Esophagus muscularis mucosa (tissue), 4 donors: ENCODE measurements around the gene RBMS3. TPM values are rescaled to one million over a fixed set of nuclear protein-coding genes. Genes with fewer than 3 reads are reported as not detected.

Source experiments
- DNase-seq: peaks from one replicate; pipeline ENCODE4 v3.0.0-alpha.2; 2017; ENCODE audit errors: extremely low spot score
- H3K27ac ChIP-seq, 4 donors: fragments of 200-600 bp; sonication (generic); replicated peaks in 1 of 4; 1 replicate in 3 of 4; 2 replicates in 1 of 4; pipeline ENCODE4 v1.5.1; 2016 to 2019; ENCODE audit warnings: mild to moderate bottlenecking in 1 of 4
- H3K27me3 ChIP-seq, 4 donors: fragments of 200-600 bp; sonication (generic); one replicate each; pipeline versions ENCODE4 v1.5.1 to v1.6.0; 2016 to 2019
- H3K36me3 ChIP-seq, 4 donors: fragments of 200-600 bp; sonication (generic); one replicate each; pipeline ENCODE4 v1.5.1; 2016 to 2019
- H3K4me1 ChIP-seq, 4 donors: fragments of 200-600 bp; sonication (generic); one replicate each; pipeline ENCODE4 v1.5.1; 2016 to 2019
- H3K4me3 ChIP-seq, 4 donors: fragments of 200-600 bp; sonication (generic); 1 replicate in 2 of 4; 2 replicates in 2 of 4; pipeline ENCODE4 v1.5.1; 2016 to 2019; ENCODE audit warnings: mild to moderate bottlenecking in 4 of 4, moderate library complexity in 1 of 4
- H3K9me3 ChIP-seq, 4 donors: fragments of 200-600 bp; sonication (generic); 1 replicate in 3 of 4; 2 replicates in 1 of 4; pipeline ENCODE4 v1.5.1; 2016 to 2019
- EP300 ChIP-seq: sonication (generic); formaldehyde crosslinking; IDR thresholded peaks from one replicate; pipeline ENCODE4 v1.6.1; 2017; ENCODE audit warnings: antibody characterized with exemption
- POLR2A ChIP-seq: fragments of 450-650 bp; IDR thresholded peaks from one replicate; pipeline ENCODE4 v1.6.1; 2017; ENCODE audit warnings: antibody characterized with exemption, moderate library complexity, mild to moderate bottlenecking, low read depth
- POLR2AphosphoS5 ChIP-seq, 2 donors: sonication (generic); formaldehyde crosslinking; IDR thresholded peaks; one replicate each; pipeline ENCODE4 v1.6.1; 2017; ENCODE audit warnings: antibody characterized with exemption in 2 of 2
- WGBS: methylation state at CpG from one replicate; pipeline ENCODE4 v1.1.5; 2018; 5-methylcytosine and 5-hydroxymethylcytosine counted together
- intact Hi-C: fragments of 100-400 bp; cut with DNase I; formaldehyde crosslinking; loops from one replicate; pipeline ENCODE4 v1.15.1; 2023
- total RNA-seq, 4 donors: library from RNA; depleted of rRNA; stranded (reverse); fragments of >200 nt; gene quantifications; one replicate each; pipeline versions ENCODE4 v1.1.0 to v1.2.1, GENCODE V29; 2016
- TF ChIP-seq, protein P1 (sequence below), 3 experiments: fragments of 200-600 bp in 2 of 3; fragments of 450-650 bp in 1 of 3; sonication (generic) in 2 of 3; IDR thresholded peaks; one replicate each; pipeline ENCODE4 v1.5.1; 2017 to 2019; ENCODE audit warnings: antibody characterized with exemption in 3 of 3, mild to moderate bottlenecking in 2 of 3, moderate library complexity in 1 of 3

RBMS3 gene
- total RNA-seq, 4 donors from 2014 or later = 53.0 to 81.5 (median 61.2) TPM

GRCh38 chr3:29338377-29338776 is 57.5 kb downstream of the RBMS3 start:
- Histone ChIP-seq H3K4me1 (peaks cover 40 to 70% (median 66%) of the 10 kb centered on the region in 4 donors), H3K36me3 (no peaks in the 10 kb centered on the region), H3K9me3 (no peaks in the 10 kb centered on the region), H3K27ac (peak overlapping the region in 1 of 4 donors; percentile 56), H3K27me3 (no peaks in the 10 kb centered on the region), H3K4me3 (no peak overlapping the region)
- DNase-seq = no peak
- intact Hi-C loops = loop anchor here (5.0 kb wide), 1 partner anchor 56 kb away; the partner anchor contains the start of gene RBMS3
- TF ChIP-seq POLR2A (no peak), EP300 (no peak), POLR2AphosphoS5 (IDR thresholded peaks at IDR 0.05) (no peak)
- TF ChIP-seq, protein P1, sequence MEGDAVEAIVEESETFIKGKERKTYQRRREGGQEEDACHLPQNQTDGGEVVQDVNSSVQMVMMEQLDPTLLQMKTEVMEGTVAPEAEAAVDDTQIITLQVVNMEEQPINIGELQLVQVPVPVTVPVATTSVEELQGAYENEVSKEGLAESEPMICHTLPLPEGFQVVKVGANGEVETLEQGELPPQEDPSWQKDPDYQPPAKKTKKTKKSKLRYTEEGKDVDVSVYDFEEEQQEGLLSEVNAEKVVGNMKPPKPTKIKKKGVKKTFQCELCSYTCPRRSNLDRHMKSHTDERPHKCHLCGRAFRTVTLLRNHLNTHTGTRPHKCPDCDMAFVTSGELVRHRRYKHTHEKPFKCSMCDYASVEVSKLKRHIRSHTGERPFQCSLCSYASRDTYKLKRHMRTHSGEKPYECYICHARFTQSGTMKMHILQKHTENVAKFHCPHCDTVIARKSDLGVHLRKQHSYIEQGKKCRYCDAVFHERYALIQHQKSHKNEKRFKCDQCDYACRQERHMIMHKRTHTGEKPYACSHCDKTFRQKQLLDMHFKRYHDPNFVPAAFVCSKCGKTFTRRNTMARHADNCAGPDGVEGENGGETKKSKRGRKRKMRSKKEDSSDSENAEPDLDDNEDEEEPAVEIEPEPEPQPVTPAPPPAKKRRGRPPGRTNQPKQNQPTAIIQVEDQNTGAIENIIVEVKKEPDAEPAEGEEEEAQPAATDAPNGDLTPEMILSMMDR (IDR thresholded peaks at IDR 0.05) = no peak

GRCh38 chr3:29339016-29339833 is 58.4 kb downstream of the RBMS3 start:
- TF ChIP-seq, protein P1 (IDR thresholded peaks at IDR 0.05) = no peak
- no peak for TF ChIP-seq EP300
- no peak for TF ChIP-seq POLR2AphosphoS5 (IDR thresholded peaks at IDR 0.05)
- no peak for TF ChIP-seq POLR2A
- 49% methylated on average over 8 of the region's 8 CpGs for WGBS
- Histone ChIP-seq H3K9me3 (no peaks in the 10 kb centered on the region), H3K27ac (peak overlapping the region; percentile 50 to 59 (median 54)), H3K4me1 (peaks cover 32 to 61% (median 59%) of the 10 kb centered on the region in 4 donors), H3K36me3 (no peaks in the 10 kb centered on the region), H3K27me3 (no peaks in the 10 kb centered on the region), H3K4me3 (no peak overlapping the region)
- DNase-seq = no peak
- intact Hi-C loops = loop anchor here (5.0 kb wide), 1 partner anchor 57 kb away; the partner anchor contains the start of gene RBMS3

GRCh38 chr3:29344154-29344553 is 63.3 kb downstream of the RBMS3 start:
- no peak for TF ChIP-seq POLR2A
- no peak for TF ChIP-seq EP300
- TF ChIP-seq POLR2AphosphoS5 (IDR thresholded peaks at IDR 0.05) = no peak
- TF ChIP-seq, protein P1 (IDR thresholded peaks at IDR 0.05) = no peak
- Histone ChIP-seq H3K4me1 (peaks cover 4 to 25% (median 18%) of the 10 kb centered on the region in 4 donors), H3K27me3 (no peaks in the 10 kb centered on the region), H3K36me3 (no peaks in the 10 kb centered on the region), H3K9me3 (no peaks in the 10 kb centered on the region), H3K27ac (no peak overlapping the region), H3K4me3 (no peak overlapping the region)
- WGBS = 84% methylated on average over 3 of the region's 3 CpGs
- no peak for DNase-seq
- intact Hi-C loops = no loop called here

GRCh38 chr3:29344935-29345334 is 64.1 kb downstream of the RBMS3 start:
- Histone ChIP-seq H3K9me3 (no peaks in the 10 kb centered on the region), H3K27me3 (no peaks in the 10 kb centered on the region), H3K4me1 (peaks cover under 1 to 18% (median 10%) of the 10 kb centered on the region in 4 donors), H3K36me3 (no peaks in the 10 kb centered on the region), H3K27ac (no peak overlapping the region), H3K4me3 (no peak overlapping the region)
- TF ChIP-seq, protein P1 (IDR thresholded peaks at IDR 0.05) = no peak
- no peak for TF ChIP-seq POLR2AphosphoS5 (IDR thresholded peaks at IDR 0.05)
- TF ChIP-seq EP300 = no peak
- TF ChIP-seq POLR2A = no peak
- intact Hi-C loops = no loop called here
- WGBS = 91% methylated on average over 1 of the region's 1 CpG
- no peak for DNase-seq
